ENCODE measurements around the gene RIPOR2. TPM values are rescaled to one million over a fixed set of nuclear protein-coding genes. Genes with fewer than 3 reads are reported as not detected.
A peak's percentile ranks its signal among the peaks of the same experiment; 100 is the strongest.

Gene RIPOR2
- total RNA-seq, 1 donor from 2014 or later, result 19.4 TPM

DNA sequence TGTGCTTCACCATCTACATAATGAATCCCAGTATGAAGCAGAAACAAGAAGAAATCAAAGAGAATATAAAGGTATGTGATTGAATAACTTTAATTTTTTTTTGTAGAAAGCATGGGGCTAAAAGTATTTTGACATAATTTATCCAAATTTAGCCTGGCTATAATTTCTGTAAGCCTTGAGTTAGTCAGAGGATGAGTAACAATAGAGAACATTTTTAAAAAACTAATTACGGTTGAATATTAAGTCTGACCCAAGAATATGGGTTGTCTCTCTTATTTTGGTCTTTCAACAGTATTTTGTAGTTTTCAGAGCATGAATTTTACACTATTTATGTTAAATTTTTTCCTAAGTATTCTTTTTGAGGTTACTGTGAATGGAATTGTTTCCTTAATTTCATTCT lies 158.5 kb downstream of the RIPOR2 start:
- TF ChIP-seq, protein P1, sequence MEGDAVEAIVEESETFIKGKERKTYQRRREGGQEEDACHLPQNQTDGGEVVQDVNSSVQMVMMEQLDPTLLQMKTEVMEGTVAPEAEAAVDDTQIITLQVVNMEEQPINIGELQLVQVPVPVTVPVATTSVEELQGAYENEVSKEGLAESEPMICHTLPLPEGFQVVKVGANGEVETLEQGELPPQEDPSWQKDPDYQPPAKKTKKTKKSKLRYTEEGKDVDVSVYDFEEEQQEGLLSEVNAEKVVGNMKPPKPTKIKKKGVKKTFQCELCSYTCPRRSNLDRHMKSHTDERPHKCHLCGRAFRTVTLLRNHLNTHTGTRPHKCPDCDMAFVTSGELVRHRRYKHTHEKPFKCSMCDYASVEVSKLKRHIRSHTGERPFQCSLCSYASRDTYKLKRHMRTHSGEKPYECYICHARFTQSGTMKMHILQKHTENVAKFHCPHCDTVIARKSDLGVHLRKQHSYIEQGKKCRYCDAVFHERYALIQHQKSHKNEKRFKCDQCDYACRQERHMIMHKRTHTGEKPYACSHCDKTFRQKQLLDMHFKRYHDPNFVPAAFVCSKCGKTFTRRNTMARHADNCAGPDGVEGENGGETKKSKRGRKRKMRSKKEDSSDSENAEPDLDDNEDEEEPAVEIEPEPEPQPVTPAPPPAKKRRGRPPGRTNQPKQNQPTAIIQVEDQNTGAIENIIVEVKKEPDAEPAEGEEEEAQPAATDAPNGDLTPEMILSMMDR (IDR thresholded peaks at IDR 0.05), result no peak
- TF ChIP-seq POLR2AphosphoS5 (IDR thresholded peaks at IDR 0.05; ENCODE audit: insufficient read depth in 1 of 2, low read depth in 1 of 2) (no peak), POLR2A (IDR thresholded peaks at IDR 0.05) (no peak)
- H3K4me3 ChIP-seq, result no peak overlapping the region
- intact Hi-C loops (cut with DNase I), result no loop called here
- no peaks in the 10 kb centered on the region for H3K9me3 ChIP-seq
- no peak for DNase-seq (ENCODE audit: extremely low spot score in 2 of 2)
- peaks cover 23% of the 10 kb centered on the region for H3K4me1 ChIP-seq
- no peaks in the 10 kb centered on the region for H3K27me3 ChIP-seq
- H3K36me3 ChIP-seq, result peaks cover 0 to 10% of the 10 kb centered on the region in 2 donors
- no peak overlapping the region for H3K27ac ChIP-seq

- Histone ChIP-seq H3K36me3 (peaks cover 0 to 4% of the 10 kb centered on the region in 2 donors), H3K4me1 (peaks cover 23% of the 10 kb centered on the region), H3K4me3 (peak overlapping the region; percentile 70 to 94), H3K27ac (peak overlapping the region; percentile 99), H3K9me3 (no peaks in the 10 kb centered on the region), H3K27me3 (no peaks in the 10 kb centered on the region)
- TF ChIP-seq POLR2AphosphoS5 (IDR thresholded peaks at IDR 0.05; ENCODE audit: insufficient read depth in 1 of 2, low read depth in 1 of 2) (no peak), POLR2A (IDR thresholded peaks at IDR 0.05) (no peak)
- TF ChIP-seq, protein P1 (IDR thresholded peaks at IDR 0.05), result no peak
- DNase-seq (ENCODE audit: extremely low spot score in 2 of 2), result peak in 1 of 2 donors; percentile 89
- intact Hi-C loops (cut with DNase I), result no loop called here
These were observed 160.2 kb downstream of the RIPOR2 start for GRCh38 chr6:24775520-24776058.

GRCh38 chr6:24774696-24775519 lies 160.9 kb downstream of the RIPOR2 start, which contains the start of gene GMNN:
TSS of gene GMNN (plus strand) at chr6:24774937. CDS start at chr6:24777247, 2,310 bp downstream.
- Histone ChIP-seq H3K36me3 (no peaks in the 10 kb centered on the region), H3K4me3 (peak within 1 kb of the TSS; percentile 70 to 94), H3K27ac (peak within 1 kb of the TSS; percentile 99), H3K27me3 (no peaks in the 10 kb centered on the region), H3K4me1 (peaks cover 23% of the 10 kb centered on the region), H3K9me3 (no peaks in the 10 kb centered on the region)
- intact Hi-C loops (cut with DNase I), result no loop called here
- peak; percentile 64 to 97 for TF ChIP-seq POLR2AphosphoS5 (IDR thresholded peaks at IDR 0.05; ENCODE audit: insufficient read depth in 1 of 2, low read depth in 1 of 2)
- TF ChIP-seq, protein P1 (IDR thresholded peaks at IDR 0.05), result no peak
- TF ChIP-seq POLR2A (IDR thresholded peaks at IDR 0.05), result peak in 1 of 2 donors; percentile 34
- DNase-seq (ENCODE audit: extremely low spot score in 2 of 2), result peak in 1 of 2 donors; percentile 96

DNA sequence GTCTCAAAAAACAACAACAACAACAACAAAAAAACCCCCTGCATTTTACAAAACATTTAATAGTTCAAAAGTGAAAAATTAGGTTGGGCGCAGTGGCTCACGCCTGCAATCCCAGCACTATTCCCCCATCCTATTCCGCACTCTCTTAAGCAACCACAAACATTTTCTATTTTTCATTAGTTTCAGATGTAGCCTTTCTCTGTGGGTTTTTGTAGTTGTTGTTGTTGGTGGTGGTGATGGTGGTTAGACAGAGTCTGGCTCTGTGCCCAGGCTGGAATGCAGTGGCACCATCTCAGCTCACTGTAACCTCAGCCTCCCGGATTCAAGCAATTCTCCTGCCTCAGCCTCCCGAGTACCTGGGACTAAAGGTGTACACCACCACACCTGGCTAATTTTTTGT lies 167.4 kb downstream of the RIPOR2 start:
- H3K4me1 ChIP-seq, result no peaks in the 10 kb centered on the region
- no peak overlapping the region for H3K27ac ChIP-seq
- H3K36me3 ChIP-seq, result no peaks in the 10 kb centered on the region
- TF ChIP-seq, protein P1 (IDR thresholded peaks at IDR 0.05), result no peak
- TF ChIP-seq POLR2A (IDR thresholded peaks at IDR 0.05), result no peak
- TF ChIP-seq POLR2AphosphoS5 (IDR thresholded peaks at IDR 0.05; ENCODE audit: insufficient read depth in 1 of 2, low read depth in 1 of 2), result no peak
- no peaks in the 10 kb centered on the region for H3K9me3 ChIP-seq
- no peak for DNase-seq (ENCODE audit: extremely low spot score in 2 of 2)
- H3K27me3 ChIP-seq, result no peaks in the 10 kb centered on the region
- intact Hi-C loops (cut with DNase I), result no loop called here
- H3K4me3 ChIP-seq, result no peak overlapping the region
